HG02610 (cell line): ENCODE results near the gene OR14A16.

Source experiments
- ATAC-seq: cut with Tn5 transposase; IDR thresholded peaks from one replicate; pipeline ENCODE4 v1.9.1; 2021; ENCODE audit warnings: mild to moderate bottlenecking, moderate library complexity; ENCODE audit not compliant: unreplicated experiment

The OR14A16 gene

DNA sequence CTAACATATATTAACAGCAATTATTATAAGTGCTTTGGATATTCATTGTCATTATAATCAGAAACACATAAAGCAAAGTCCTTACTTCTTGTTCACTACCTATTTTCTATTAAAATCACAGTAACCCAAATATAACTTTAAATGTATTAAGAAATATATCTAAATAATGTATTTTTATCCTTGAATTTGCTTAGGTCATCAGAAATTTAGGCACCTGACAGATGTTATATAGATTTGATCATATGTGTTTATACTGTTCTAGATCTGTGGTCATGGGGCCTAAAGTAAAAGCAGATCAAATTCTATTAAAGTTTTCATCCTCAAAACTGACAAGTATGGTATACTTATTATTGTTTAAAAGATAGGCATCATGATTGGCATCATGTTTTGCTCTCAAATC is 54.3 kb downstream of the OR14A16 start:
- ATAC-seq = no peak
